IMR-90 (cell line): ENCODE data around the gene PDE4DIP. TPM values are rescaled to one million over a fixed set of nuclear protein-coding genes. Genes with fewer than 3 reads are reported as not detected.
"Not testable (repeated sequence)": the region's sequence is repeated elsewhere in the genome, so short reads cannot be mapped to it uniquely, and the experiment has no call there.

ENCODE experiments used
- ATAC-seq: fragments of 200-7000 bp; cut with Tn5 transposase; 2 replicates; pipeline ENCODE4 v1.9.1; 2020; ENCODE audit warnings: low read depth, mild to moderate bottlenecking, moderate library complexity
- BruUV-seq: library from RNA; stranded (reverse); fragments of 400-500 nt; replicated peaks from 2 replicates; lab custom pipeline; 2021; lab: Mats Ljungman, UMichigan
- CTCF ChIA-PET: fragments of 300-600 bp; formaldehyde crosslinking; extraction: SDS; loops from one replicate; lab custom pipeline; 2021; ENCODE audit warnings: antibody characterized with exemption; lab: Yijun Ruan, JAX
- POLR2A ChIA-PET: fragments of 300-600 bp; sonication (Branson Sonifier 250); formaldehyde crosslinking; loops from one replicate; lab custom pipeline; 2022; ENCODE audit warnings: antibody characterized with exemption; ENCODE audit not compliant: unreplicated experiment; lab: Charles Lee
- DNase-seq: peaks from one replicate; pipeline ENCODE4 v3.0.0; 2013
- H2AFZ ChIP-seq: replicated peaks from 2 replicates; pipeline ENCODE3; 2013; ENCODE audit warnings: low read length, mild to moderate bottlenecking; ENCODE audit not compliant: poor library complexity
- H2AK5ac ChIP-seq: 2 replicates; pipeline ENCODE4 v1.6.1; 2013; ENCODE audit warnings: low read depth, low read length, inconsistent platforms
- H2AK9ac ChIP-seq: replicated peaks from 2 replicates; pipeline ENCODE3; 2013; ENCODE audit warnings: mild to moderate bottlenecking, low read depth, low read length, moderate library complexity; ENCODE audit not compliant: poor library complexity
- H2BK120ac ChIP-seq: 2 replicates; pipeline ENCODE4 v1.6.1; 2013; ENCODE audit warnings: low read depth, low read length, inconsistent platforms
- H2BK15ac ChIP-seq: 3 replicates; pipeline ENCODE4 v1.6.1; 2013; ENCODE audit warnings: low read depth, low read length, inconsistent platforms
- H2BK20ac ChIP-seq: 2 replicates; pipeline ENCODE4 v1.6.1; 2013; ENCODE audit warnings: low read depth, mild to moderate bottlenecking, inconsistent platforms, low read length, moderate library complexity
- H2BK5ac ChIP-seq: 2 replicates; pipeline ENCODE4 v1.6.1; 2013; ENCODE audit warnings: mild to moderate bottlenecking, low read depth, low read length, inconsistent platforms; ENCODE audit not compliant: poor library complexity, severe bottlenecking
- H3K14ac ChIP-seq: replicated peaks from 2 replicates; pipeline ENCODE4 v1.6.1; 2013; ENCODE audit warnings: low read depth, low read length, inconsistent platforms
- H3K18ac ChIP-seq: 2 replicates; pipeline ENCODE4 v1.6.1; 2013; ENCODE audit warnings: low read depth, low read length, control low read depth
- H3K23ac ChIP-seq: 2 replicates; pipeline ENCODE4 v1.6.1; 2013; ENCODE audit warnings: low read depth, low read length, inconsistent platforms
- H3K27ac ChIP-seq: 2 replicates; pipeline ENCODE4 v1.5.1; 2013; ENCODE audit warnings: mild to moderate bottlenecking, control low read depth, low read length; ENCODE audit not compliant: insufficient read depth
- H3K27me3 ChIP-seq: 2 replicates; pipeline ENCODE4 v1.6.1; 2013; ENCODE audit warnings: low read length; ENCODE audit not compliant: control insufficient read depth, insufficient read depth
- H3K36me3 ChIP-seq: 2 replicates; pipeline ENCODE4 v1.6.1; 2013; ENCODE audit warnings: low read length, mixed read lengths; ENCODE audit not compliant: control insufficient read depth, insufficient read depth
- H3K4ac ChIP-seq: 2 replicates; pipeline ENCODE4 v1.6.1; 2013; ENCODE audit warnings: low read depth, low read length, inconsistent platforms
- H3K4me1 ChIP-seq: 2 replicates; pipeline ENCODE4 v1.6.1; 2013; ENCODE audit warnings: low read length, mixed read lengths; ENCODE audit not compliant: control insufficient read depth, insufficient read depth
- H3K4me2 ChIP-seq: 2 replicates; pipeline ENCODE4 v1.6.1; 2013; ENCODE audit warnings: low read depth, mild to moderate bottlenecking, control low read depth, low read length, moderate library complexity
- H3K4me3 ChIP-seq: 2 replicates; pipeline ENCODE4 v1.5.1; 2013; ENCODE audit warnings: low read depth, mild to moderate bottlenecking, control low read depth, low read length, moderate library complexity; ENCODE audit not compliant: insufficient read depth
- H3K56ac ChIP-seq: 2 replicates; pipeline ENCODE4 v1.6.1; 2013; ENCODE audit warnings: low read length, inconsistent platforms; ENCODE audit not compliant: insufficient read depth; ENCODE audit errors: extremely low read depth
- H3K79me1 ChIP-seq, 2 experiments: 2 replicates each; pipeline ENCODE4 v1.6.1; 2013; ENCODE audit warnings: low read length in 2 of 2, inconsistent platforms in 1 of 2, low read depth in 1 of 2
- H3K9ac ChIP-seq: 2 replicates; pipeline ENCODE4 v1.6.1; 2013; ENCODE audit warnings: low read depth, low read length, control low read depth
- H3K9me1 ChIP-seq: 2 replicates; pipeline ENCODE4 v1.6.1; 2013; ENCODE audit warnings: low read length, inconsistent platforms; ENCODE audit not compliant: insufficient read depth
- H3K9me3 ChIP-seq: 2 replicates; pipeline ENCODE4 v1.6.1; 2013; ENCODE audit warnings: low read length; ENCODE audit not compliant: control insufficient read depth, insufficient read depth
- H4K20me1 ChIP-seq: 2 replicates; pipeline ENCODE4 v1.6.1; 2013; ENCODE audit warnings: low read length, inconsistent platforms; ENCODE audit not compliant: insufficient read depth
- H4K5ac ChIP-seq: 2 replicates; pipeline ENCODE4 v1.6.1; 2013; ENCODE audit warnings: mild to moderate bottlenecking, low read depth, low read length, control low read depth
- H4K8ac ChIP-seq, 2 experiments: 2 replicates each; pipeline ENCODE4 v1.6.1; 2013; ENCODE audit warnings: low read depth in 2 of 2, low read length in 2 of 2, control low read depth in 1 of 2, inconsistent platforms in 1 of 2
- H4K91ac ChIP-seq: 2 replicates; pipeline ENCODE4 v1.6.1; 2013; ENCODE audit warnings: low read depth, low read length, inconsistent platforms; ENCODE audit not compliant: insufficient read depth
- WGBS, 2 experiments: methylation state at CpG; one replicate each; pipeline versions ENCODE4 v1.1.5 to v1.1.7; 2013; ENCODE audit warnings: missing lambda C conversion rate in 2 of 2; ENCODE audit not compliant: insufficient read length in 1 of 2; ENCODE audit errors: extremely low coverage in 2 of 2; 5-methylcytosine and 5-hydroxymethylcytosine counted together
- dilution Hi-C: fragments of 300-500 bp; cut with HindIII; formaldehyde crosslinking; loops from one replicate; pipeline ENCODE4 v1.14.3; 2018; ENCODE audit warnings: low sequenced_read_pairs; ENCODE audit not compliant: unreplicated experiment
- in situ Hi-C: fragments of 300-500 bp; cut with MboI; formaldehyde crosslinking; loops from 3 replicates; pipeline ENCODE4 v1.14.3; 2019; ENCODE audit warnings: low sequenced_read_pairs, inconsistent platforms, mixed read lengths
- intact Hi-C: fragments of 100-400 bp; cut with micrococcal nuclease; formaldehyde crosslinking; loops from 2 replicates; pipeline ENCODE4 v1.10.0; 2022
- polyA plus RNA-seq, 3 experiments: library from polyadenylated mRNA; depleted of rRNA; stranded (reverse); fragments of >200 nt; gene quantifications; 2 replicates each; pipeline ENCODE4 v1.2.3, GENCODE V29; 2012; ENCODE audit warnings: low replicate concordance in 1 of 3
- total RNA-seq: library from RNA; depleted of rRNA; stranded (reverse); fragments of >200 nt; gene quantifications from 2 replicates; pipeline ENCODE4 v1.2.3, GENCODE V29; 2012

PDE4DIP gene
- total and polyA plus RNA-seq, 2 of the 4 experiments (the other 2 are of a cell fraction): 36.7 to 74.4 TPM

GRCh38 chr1:148909219-148909826 is 65.1 kb downstream of the PDE4DIP start:
- not testable (repeated sequence) for H3K14ac ChIP-seq

DNA sequence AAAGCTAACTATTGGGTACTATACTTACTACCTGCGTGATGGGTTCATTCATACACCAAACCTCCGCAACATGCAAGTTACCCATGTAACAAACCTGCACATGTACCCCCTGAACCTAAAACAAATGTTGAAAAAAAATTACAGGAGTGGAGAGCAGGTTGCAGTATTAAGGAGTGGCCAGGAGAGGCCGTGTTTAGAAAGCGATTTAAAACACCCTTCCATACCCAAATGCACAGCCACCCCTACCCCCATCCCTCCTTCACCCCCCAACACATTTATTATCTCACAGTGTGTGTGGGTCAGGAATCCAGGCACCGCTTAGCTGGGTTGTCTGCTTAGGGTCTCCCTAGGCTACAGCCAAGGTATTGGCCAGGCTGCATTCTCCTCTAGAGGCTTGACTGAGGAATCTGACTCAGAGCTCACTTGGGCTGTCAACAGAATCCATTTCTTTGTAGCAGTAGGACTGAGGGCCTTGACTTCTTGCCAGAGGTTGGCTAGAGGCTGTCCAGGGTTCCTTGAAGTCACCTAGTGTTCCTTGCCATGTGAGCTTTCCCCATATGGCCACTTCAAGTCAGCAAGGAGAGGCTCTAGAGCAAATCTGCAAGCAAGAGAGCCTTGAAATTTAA is 67.2 kb downstream of the PDE4DIP start:
- H3K27me3 ChIP-seq, POLR2A ChIA-PET, BruUV-seq, H4K5ac ChIP-seq, DNase-seq, H3K18ac ChIP-seq, H3K79me1 ChIP-seq, H3K9me3 ChIP-seq, H2AK5ac ChIP-seq, intact Hi-C loops, H3K9me1 ChIP-seq, H4K20me1 ChIP-seq, CTCF ChIA-PET, H3K14ac ChIP-seq, in situ Hi-C loops, H3K4me3 ChIP-seq, H4K8ac ChIP-seq, H2BK20ac ChIP-seq, H3K56ac ChIP-seq, H4K91ac ChIP-seq, H2AFZ ChIP-seq, H3K4ac ChIP-seq, H2BK120ac ChIP-seq, H3K23ac ChIP-seq, H3K36me3 ChIP-seq, H3K27ac ChIP-seq, H3K4me2 ChIP-seq, dilution Hi-C loops, H3K4me1 ChIP-seq, H2BK5ac ChIP-seq, H3K9ac ChIP-seq, H2BK15ac ChIP-seq, H2AK9ac ChIP-seq: not testable (repeated sequence)
- ATAC-seq: peak; percentile 69
- no CpG with 5 or more reads among the region's 5 CpGs for WGBS, 2 experiments

More at GRCh38 chr1:148909219-148909826, 65.1 kb downstream of the PDE4DIP start:
- ATAC-seq, H2AK9ac ChIP-seq, H3K9me3 ChIP-seq, H3K9ac ChIP-seq, H3K79me1 ChIP-seq, BruUV-seq, H4K20me1 ChIP-seq, H3K36me3 ChIP-seq, H3K4ac ChIP-seq, H3K27ac ChIP-seq, H3K56ac ChIP-seq, POLR2A ChIA-PET, H3K27me3 ChIP-seq, H2BK20ac ChIP-seq, H2BK120ac ChIP-seq, H3K4me1 ChIP-seq, CTCF ChIA-PET, dilution Hi-C loops, H2AK5ac ChIP-seq, H3K9me1 ChIP-seq, H3K4me2 ChIP-seq, DNase-seq, H2AFZ ChIP-seq, in situ Hi-C loops, H3K18ac ChIP-seq, H2BK15ac ChIP-seq, H4K5ac ChIP-seq, H3K4me3 ChIP-seq, H4K91ac ChIP-seq, H4K8ac ChIP-seq, H2BK5ac ChIP-seq, H3K23ac ChIP-seq, intact Hi-C loops: not testable (repeated sequence)
- no CpG with 5 or more reads among the region's 4 CpGs for WGBS, 2 experiments
